Glutamatergic neuron (in vitro differentiated cells): ENCODE results near the gene TMEM130. TPM values are rescaled to one million over a fixed set of nuclear protein-coding genes. Genes with fewer than 3 reads are reported as not detected.

ENCODE experiments used
- DNase-seq: peaks from one replicate; pipeline ENCODE4 v3.0.0; 2022
- H3K27ac Mint-ChIP-seq: one replicate; pipeline ENCODE4 v1.8.0; 2020; ENCODE audit warnings: mild to moderate bottlenecking, mixed read lengths, inconsistent platforms; ENCODE audit not compliant: unreplicated experiment
- H3K27me3 Mint-ChIP-seq: one replicate; pipeline ENCODE4 v1.8.0; 2020; ENCODE audit warnings: mild to moderate bottlenecking, moderate library complexity, mixed read lengths, inconsistent platforms; ENCODE audit not compliant: unreplicated experiment
- H3K36me3 Mint-ChIP-seq: one replicate; pipeline ENCODE4 v1.8.0; 2020; ENCODE audit warnings: mild to moderate bottlenecking, mixed read lengths, inconsistent platforms; ENCODE audit not compliant: unreplicated experiment
- H3K4me1 Mint-ChIP-seq: one replicate; pipeline ENCODE4 v1.8.0; 2020; ENCODE audit warnings: mild to moderate bottlenecking, low read depth, mixed read lengths, inconsistent platforms; ENCODE audit not compliant: unreplicated experiment
- H3K4me3 Mint-ChIP-seq: one replicate; pipeline ENCODE4 v1.8.0; 2020; ENCODE audit warnings: mild to moderate bottlenecking, mixed read lengths, inconsistent platforms; ENCODE audit not compliant: unreplicated experiment
- H3K9me3 Mint-ChIP-seq: one replicate; pipeline ENCODE4 v1.8.0; 2020; ENCODE audit warnings: mild to moderate bottlenecking, moderate library complexity, mixed read lengths, inconsistent platforms; ENCODE audit not compliant: unreplicated experiment
- CTCF ChIP-seq: fragments of 200-600 bp; sonication (generic); IDR thresholded peaks from one replicate; pipeline ENCODE4 v1.5.0; 2021; ENCODE audit not compliant: partially characterized antibody, unreplicated experiment
- total RNA-seq: library from RNA; stranded (reverse); fragmentation: NEBNext Ultra II Directional; extraction: Animal tissue kit (Norgen Biotek cat#: 25700); gene quantifications from one replicate; pipeline ENCODE4 v1.2.1, GENCODE V29; 2021; ENCODE audit not compliant: unreplicated experiment

Gene TMEM130
- total RNA-seq, 1 donor from 2014 or later: 7.8 TPM

- Mint-ChIP-seq H3K4me1 (no peaks in the 10 kb centered on the region), H3K9me3 (no peaks in the 10 kb centered on the region)
- no peak for DNase-seq
Measured at GRCh38 chr7:98911916-98912315, 42.1 kb upstream of the TMEM130 start.

GRCh38 chr7:98910427-98910826 lies 40.6 kb upstream of the TMEM130 start:
- Mint-ChIP-seq H3K4me3 (no peak overlapping the region), H3K36me3 (no peaks in the 10 kb centered on the region), H3K4me1 (peaks cover 7% of the 10 kb centered on the region), H3K27me3 (no peaks in the 10 kb centered on the region), H3K27ac (no peak overlapping the region), H3K9me3 (no peaks in the 10 kb centered on the region)
- TF ChIP-seq CTCF: no peak
- no peak for DNase-seq

More at GRCh38 chr7:98911916-98912315, 42.1 kb upstream of the TMEM130 start:
- H3K27me3 Mint-ChIP-seq: no peaks in the 10 kb centered on the region
- TF ChIP-seq CTCF: no peak
- H3K36me3 Mint-ChIP-seq: no peaks in the 10 kb centered on the region
- H3K27ac Mint-ChIP-seq: no peak overlapping the region
- H3K4me3 Mint-ChIP-seq: no peak overlapping the region

GRCh38 chr7:98909487-98909886 lies 39.7 kb upstream of the TMEM130 start:
- H3K4me1 Mint-ChIP-seq: peaks cover 16% of the 10 kb centered on the region
- peaks cover 4% of the 10 kb centered on the region for H3K36me3 Mint-ChIP-seq
- no peak for DNase-seq
- no peak overlapping the region for H3K27ac Mint-ChIP-seq
- no peak overlapping the region for H3K4me3 Mint-ChIP-seq
- no peaks in the 10 kb centered on the region for H3K9me3 Mint-ChIP-seq
- no peaks in the 10 kb centered on the region for H3K27me3 Mint-ChIP-seq
- no peak for TF ChIP-seq CTCF

- no peaks in the 10 kb centered on the region for H3K27me3 Mint-ChIP-seq
- no peak overlapping the region for H3K27ac Mint-ChIP-seq
- H3K9me3 Mint-ChIP-seq: peaks cover 1% of the 10 kb centered on the region
- H3K4me1 Mint-ChIP-seq: peaks cover 17% of the 10 kb centered on the region
- peaks cover 4% of the 10 kb centered on the region for H3K36me3 Mint-ChIP-seq
- no peak overlapping the region for H3K4me3 Mint-ChIP-seq
- no peak for DNase-seq
- no peak for TF ChIP-seq CTCF
Measured at GRCh38 chr7:98908585-98908984, 38.8 kb upstream of the TMEM130 start.

GRCh38 chr7:98907570-98907969 lies 37.8 kb upstream of the TMEM130 start:
- peaks cover 3% of the 10 kb centered on the region for H3K9me3 Mint-ChIP-seq
- no peak overlapping the region for H3K4me3 Mint-ChIP-seq
- peaks cover 17% of the 10 kb centered on the region for H3K4me1 Mint-ChIP-seq
- no peak for TF ChIP-seq CTCF
- DNase-seq: no peak
- H3K27me3 Mint-ChIP-seq: no peaks in the 10 kb centered on the region
- H3K36me3 Mint-ChIP-seq: peaks cover 4% of the 10 kb centered on the region
- H3K27ac Mint-ChIP-seq: no peak overlapping the region
